H54 (cell line): ENCODE measurements around the gene TIMP1.

ENCODE experiments used
- DNase-seq: peaks from one replicate; pipeline ENCODE4 v3.0.0; 2011; ENCODE audit warnings: low spot score, mixed read lengths; ENCODE audit not compliant: insufficient read length
- FAIRE-seq: peaks from 3 replicates; lab custom pipeline; 2011; peaks lifted over from hg19 to GRCh38; lab: Jason Lieb, UNC
- POLR2A ChIP-seq: IDR thresholded peaks from 2 replicates; pipeline ENCODE4 v1.6.1; 2011; ENCODE audit warnings: low read depth, mild to moderate bottlenecking, low read length

TIMP1 gene

GRCh38 chrX:47581731-47582647 lies at the start of gene TIMP1:
Gene TIMP1, plus strand, starts transcription at chrX:47582436. Its CDS starts 980 bp downstream, at chrX:47583416.
- peak; percentile 73 for TF ChIP-seq POLR2A
- peak; percentile 46 for DNase-seq
- no peak for FAIRE-seq

GRCh38 chrX:47539860-47540259 lies 42.4 kb upstream of the TIMP1 start:
- DNase-seq (no peak), FAIRE-seq (no peak)
- no peak for TF ChIP-seq POLR2A

GRCh38 chrX:47540754-47541538 lies 41.3 kb upstream of the TIMP1 start:
- peak; percentile 27 for FAIRE-seq
- DNase-seq, result peak; percentile 55
- TF ChIP-seq POLR2A, result no peak

DNA sequence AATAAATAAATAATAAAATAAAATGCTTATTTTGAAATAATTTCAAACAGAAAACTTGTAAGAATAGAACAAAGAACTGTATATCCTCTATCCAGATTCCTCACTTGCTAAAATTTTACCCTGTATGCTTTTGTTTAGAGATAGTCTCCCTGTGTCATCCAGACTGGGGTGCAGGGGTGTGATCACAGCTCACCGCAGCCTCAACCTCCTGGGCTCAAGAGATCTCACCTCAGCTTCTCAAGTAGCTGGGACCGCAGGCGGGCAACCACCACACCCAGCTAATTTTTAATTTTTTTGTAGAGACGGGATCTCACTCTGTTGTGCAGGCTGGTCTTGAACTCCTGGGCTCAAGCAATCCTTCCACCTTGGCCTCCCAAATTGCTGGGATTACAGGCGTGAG lies 38.7 kb upstream of the TIMP1 start:
- FAIRE-seq (no peak), DNase-seq (no peak)
- TF ChIP-seq POLR2A, result no peak

DNA sequence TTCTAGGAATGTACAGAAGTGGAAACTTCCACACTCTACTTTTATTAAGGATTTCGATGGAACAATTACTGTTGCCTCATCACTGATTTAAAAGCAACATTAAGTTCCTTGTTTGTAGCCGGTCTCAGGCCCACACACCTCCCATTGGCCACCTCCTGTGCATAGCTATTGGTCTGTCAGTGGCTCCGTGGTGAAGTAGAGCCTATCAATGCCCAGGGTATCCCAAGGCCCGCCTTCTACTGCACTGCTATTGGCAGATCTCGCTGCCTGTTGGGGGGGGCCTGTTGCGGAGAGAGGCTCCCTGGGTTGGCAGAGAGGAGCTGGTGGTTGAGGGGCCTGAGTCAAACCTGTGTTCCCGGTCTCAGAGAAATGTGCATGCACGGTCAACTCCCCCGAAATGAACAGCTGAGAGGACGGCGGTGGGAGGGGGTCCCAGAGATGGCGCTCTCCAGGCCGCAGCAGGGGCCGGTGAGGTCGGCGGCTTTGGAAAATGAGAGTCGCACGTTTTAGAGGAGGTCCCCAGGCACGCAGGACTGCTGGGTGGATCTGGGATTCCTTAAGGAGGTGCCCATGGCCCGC lies 26.1 kb upstream of the TIMP1 start:
- DNase-seq, result no peak
- no peak for FAIRE-seq
- TF ChIP-seq POLR2A, result peak; percentile 66

- FAIRE-seq (no peak), DNase-seq (no peak)
- TF ChIP-seq POLR2A, result no peak
Measured at GRCh38 chrX:47558436-47558835, 23.8 kb upstream of the TIMP1 start.

DNA sequence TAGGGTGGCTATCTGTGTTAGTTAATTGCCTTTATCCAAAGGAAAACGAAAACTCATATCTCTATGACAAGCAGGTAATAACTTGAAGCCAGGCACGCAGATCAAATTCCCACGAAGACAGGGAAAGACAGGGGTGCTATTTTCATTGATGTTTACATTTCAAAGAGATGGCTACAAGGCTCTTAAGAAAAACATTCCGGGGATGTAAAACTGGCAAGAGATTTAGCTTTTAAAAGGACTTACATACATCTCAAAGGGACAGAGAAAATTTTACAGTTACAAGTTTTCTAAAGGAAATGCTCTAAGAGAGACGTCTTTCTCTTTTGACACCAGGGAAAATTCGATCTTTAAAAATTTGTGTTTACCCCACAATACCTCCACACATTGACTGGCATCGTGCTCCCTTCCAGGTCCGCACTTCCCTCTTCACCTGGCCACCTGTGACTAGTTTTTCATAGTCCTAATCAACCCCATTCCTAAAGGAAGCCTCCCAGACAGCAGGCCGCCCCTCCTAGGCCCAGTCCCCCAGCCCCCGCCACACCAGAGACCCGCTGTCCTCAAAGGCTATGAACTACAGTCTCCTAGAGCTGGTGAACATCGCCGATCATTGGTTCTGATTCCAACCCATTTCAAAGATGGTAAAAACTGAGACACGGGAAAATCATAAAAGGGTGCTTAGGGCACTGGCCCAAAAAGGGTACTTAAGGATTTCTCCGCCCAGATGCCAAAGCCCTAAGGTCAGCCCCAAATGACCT lies 21.9 kb upstream of the TIMP1 start:
- DNase-seq (no peak), FAIRE-seq (no peak)
- TF ChIP-seq POLR2A, result no peak

DNA sequence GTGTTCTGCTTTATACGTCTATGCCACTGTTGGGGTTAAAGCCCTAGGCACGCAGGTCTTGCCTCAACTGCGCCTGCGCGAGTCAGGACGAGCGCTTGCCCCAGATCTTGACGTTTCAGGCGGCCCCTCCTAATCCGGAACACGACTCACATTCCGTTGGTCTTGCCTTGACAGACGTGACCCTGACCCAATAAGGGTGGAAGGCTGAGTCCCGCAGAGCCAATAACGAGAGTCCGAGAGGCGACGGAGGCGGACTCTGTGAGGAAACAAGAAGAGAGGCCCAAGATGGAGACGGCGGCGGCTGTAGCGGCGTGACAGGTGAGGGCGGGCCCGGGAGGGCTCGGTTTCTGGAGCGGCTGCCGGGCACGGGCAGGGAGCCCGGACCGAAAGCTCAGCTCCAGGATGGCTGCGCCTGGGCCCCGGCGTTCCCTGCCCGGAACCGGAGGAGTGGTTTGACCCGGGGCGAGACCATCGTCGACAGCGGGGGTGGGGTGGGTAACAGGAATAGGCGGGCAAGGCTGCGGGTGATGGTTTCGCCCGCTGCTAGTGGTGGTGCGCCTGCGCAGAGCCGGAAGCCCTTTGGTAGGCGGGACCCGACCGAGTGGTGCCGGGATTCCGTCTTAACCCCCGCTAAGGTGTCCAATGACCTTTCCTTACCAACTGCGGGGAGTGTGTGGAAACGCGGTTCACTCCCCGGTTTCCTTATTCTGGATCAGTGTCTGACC lies 21.1 kb upstream of the TIMP1 start, which contains the start of gene ARAF:
Gene ARAF (plus strand): TSS at position 272 of the 725 bp plus-strand sequence. CDS start 1,763 bp downstream, outside the sequence.
- DNase-seq (peak; percentile 53), FAIRE-seq (no peak)
- no peak; the same call in 1 of the 2 replicates for TF ChIP-seq POLR2A

DNA sequence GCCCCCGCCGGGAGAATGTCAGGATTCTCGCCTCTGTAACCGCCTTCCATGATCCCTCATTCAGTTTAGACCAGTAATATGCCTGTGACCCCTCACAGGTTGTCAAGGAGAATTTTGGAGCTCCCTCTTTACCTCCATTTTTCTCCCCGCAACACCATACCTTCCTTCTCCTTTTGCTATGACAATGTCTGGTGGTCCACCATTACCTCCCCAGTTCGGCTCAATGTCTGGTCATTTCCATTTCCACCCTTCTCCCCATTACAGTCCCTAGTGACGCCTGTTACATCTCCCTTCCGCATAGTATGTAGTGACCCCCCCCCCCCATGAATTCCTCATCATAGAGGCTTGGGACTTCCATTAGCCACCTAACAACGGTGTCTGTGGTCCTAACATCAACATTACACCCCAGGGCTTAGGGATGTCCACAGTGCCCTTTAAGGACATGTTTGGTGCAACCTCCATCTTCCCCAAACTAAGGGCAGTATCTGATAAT lies 20.5 kb upstream of the TIMP1 start:
- no peak for TF ChIP-seq POLR2A
- DNase-seq, result no peak
- FAIRE-seq, result no peak

GRCh38 chrX:47562615-47563243 lies 19.5 kb upstream of the TIMP1 start:
- TF ChIP-seq POLR2A, result no peak
- DNase-seq (no peak), FAIRE-seq (no peak)

GRCh38 chrX:47563801-47564315 lies 18.4 kb upstream of the TIMP1 start:
- no peak for FAIRE-seq
- DNase-seq, result no peak
- TF ChIP-seq POLR2A, result no peak

GRCh38 chrX:47564438-47565085 lies 17.7 kb upstream of the TIMP1 start:
- FAIRE-seq, result no peak
- DNase-seq, result no peak
- no peak for TF ChIP-seq POLR2A
